ENCODE results near the gene TMEM59. TPM values are rescaled to one million over a fixed set of nuclear protein-coding genes. Genes with fewer than 3 reads are reported as not detected.
A peak's percentile ranks its signal among the peaks of the same experiment; 100 is the strongest.
"Not testable (repeated sequence)": the region's sequence is repeated elsewhere in the genome, so short reads cannot be mapped to it uniquely, and the experiment has no call there.

Gene TMEM59
- total RNA-seq, 3 donors from 2014 or later = 557 to 1,169 (median 749) TPM

GRCh38 chr1:54095546-54096226 lies 42.7 kb upstream of the TMEM59 start:
- TF ChIP-seq, protein P1, sequence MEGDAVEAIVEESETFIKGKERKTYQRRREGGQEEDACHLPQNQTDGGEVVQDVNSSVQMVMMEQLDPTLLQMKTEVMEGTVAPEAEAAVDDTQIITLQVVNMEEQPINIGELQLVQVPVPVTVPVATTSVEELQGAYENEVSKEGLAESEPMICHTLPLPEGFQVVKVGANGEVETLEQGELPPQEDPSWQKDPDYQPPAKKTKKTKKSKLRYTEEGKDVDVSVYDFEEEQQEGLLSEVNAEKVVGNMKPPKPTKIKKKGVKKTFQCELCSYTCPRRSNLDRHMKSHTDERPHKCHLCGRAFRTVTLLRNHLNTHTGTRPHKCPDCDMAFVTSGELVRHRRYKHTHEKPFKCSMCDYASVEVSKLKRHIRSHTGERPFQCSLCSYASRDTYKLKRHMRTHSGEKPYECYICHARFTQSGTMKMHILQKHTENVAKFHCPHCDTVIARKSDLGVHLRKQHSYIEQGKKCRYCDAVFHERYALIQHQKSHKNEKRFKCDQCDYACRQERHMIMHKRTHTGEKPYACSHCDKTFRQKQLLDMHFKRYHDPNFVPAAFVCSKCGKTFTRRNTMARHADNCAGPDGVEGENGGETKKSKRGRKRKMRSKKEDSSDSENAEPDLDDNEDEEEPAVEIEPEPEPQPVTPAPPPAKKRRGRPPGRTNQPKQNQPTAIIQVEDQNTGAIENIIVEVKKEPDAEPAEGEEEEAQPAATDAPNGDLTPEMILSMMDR (IDR thresholded peaks at IDR 0.05) = no peak
- Histone ChIP-seq H3K9me3 (no peaks in the 10 kb centered on the region), H3K4me1 (ENCODE audit: low read depth) (peaks cover 20% of the 10 kb centered on the region), H3K36me3 (ENCODE audit: low read depth) (no peaks in the 10 kb centered on the region), H3K4me3 (no peak overlapping the region)
- intact Hi-C loops (cut with DNase I, micrococcal nuclease) = no loop called here
- DNase-seq (peak in 1 of 3 donors; percentile 32), ATAC-seq (peak; percentile 61)

- H3K4me1 ChIP-seq (ENCODE audit: low read depth) = peaks cover 20% of the 10 kb centered on the region
- intact Hi-C loops (cut with DNase I, micrococcal nuclease); H3K4me3 ChIP-seq; H3K36me3 ChIP-seq (ENCODE audit: low read depth); DNase-seq; ATAC-seq; H3K9me3 ChIP-seq: not testable (repeated sequence)
Measured at GRCh38 chr1:54094730-54095105, 41.7 kb upstream of the TMEM59 start.

GRCh38 chr1:54094001-54094729 lies 41.2 kb upstream of the TMEM59 start:
- DNase-seq (peak; percentile 55 to 67 (median 55)), ATAC-seq (peak; percentile 90)
- TF ChIP-seq, protein P1 (IDR thresholded peaks at IDR 0.05) = no peak
- Histone ChIP-seq H3K4me3 (no peak overlapping the region), H3K36me3 (ENCODE audit: low read depth) (no peaks in the 10 kb centered on the region), H3K4me1 (ENCODE audit: low read depth) (peaks cover 20% of the 10 kb centered on the region), H3K9me3 (no peaks in the 10 kb centered on the region)
- intact Hi-C loops (cut with DNase I, micrococcal nuclease) = no loop called here

DNA sequence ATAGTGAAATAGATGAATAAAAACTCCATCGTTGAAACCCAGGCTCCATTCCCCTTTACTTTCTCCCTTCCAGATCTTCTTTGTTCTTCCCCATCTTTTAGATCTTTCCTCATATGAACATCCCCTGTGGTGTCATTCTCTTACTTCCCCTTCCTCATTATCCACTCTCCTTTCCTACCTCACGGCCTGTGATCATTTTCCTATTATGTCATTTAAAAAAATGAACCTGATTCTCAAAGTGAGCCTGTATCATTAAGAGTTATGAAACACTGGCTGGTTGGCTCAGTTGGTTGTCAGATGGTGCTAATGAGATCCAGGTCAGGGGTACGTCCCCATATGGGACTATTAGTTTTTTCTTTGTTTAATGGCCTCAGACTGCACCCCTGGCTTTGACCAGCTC lies 38.7 kb upstream of the TMEM59 start:
- H3K36me3 ChIP-seq (ENCODE audit: low read depth) = no peaks in the 10 kb centered on the region
- TF ChIP-seq, protein P1 (IDR thresholded peaks at IDR 0.05) = no peak
- intact Hi-C loops (cut with DNase I, micrococcal nuclease) = no loop called here
- no peak overlapping the region for H3K4me3 ChIP-seq
- H3K4me1 ChIP-seq (ENCODE audit: low read depth) = peaks cover 20% of the 10 kb centered on the region
- no peak for DNase-seq
- H3K9me3 ChIP-seq = no peaks in the 10 kb centered on the region
- no peak for ATAC-seq

GRCh38 chr1:54088385-54088784 lies 35.4 kb upstream of the TMEM59 start:
- Histone ChIP-seq H3K4me1 (ENCODE audit: low read depth) (peaks cover under 1% of the 10 kb centered on the region), H3K9me3 (no peaks in the 10 kb centered on the region), H3K36me3 (ENCODE audit: low read depth) (no peaks in the 10 kb centered on the region), H3K4me3 (no peak overlapping the region)
- ATAC-seq (no peak), DNase-seq (no peak)
- TF ChIP-seq, protein P1 (IDR thresholded peaks at IDR 0.05) = no peak
- intact Hi-C loops (cut with DNase I, micrococcal nuclease) = no loop called here

GRCh38 chr1:54086754-54087153 lies 33.8 kb upstream of the TMEM59 start:
- peak; percentile 81 for ATAC-seq
- TF ChIP-seq, protein P1 (IDR thresholded peaks at IDR 0.05) = no peak

More at GRCh38 chr1:54086754-54087153, 33.8 kb upstream of the TMEM59 start:
- Histone ChIP-seq H3K36me3 (ENCODE audit: low read depth) (no peaks in the 10 kb centered on the region), H3K4me1 (ENCODE audit: low read depth) (no peaks in the 10 kb centered on the region), H3K4me3 (no peak overlapping the region), H3K9me3 (no peaks in the 10 kb centered on the region)
- DNase-seq = peak in 1 of 3 donors; percentile 11
- intact Hi-C loops (cut with DNase I, micrococcal nuclease) = no loop called here
